Fibroblast of the conjunctiva (primary cell): ENCODE results near the gene ZNF333.

Experiments
- DNase-seq: peaks from one replicate; pipeline ENCODE4 v3.0.0-alpha.2; 2010; ENCODE audit warnings: low read depth

The ZNF333 gene

GRCh38 chr19:14689598-14690503 lies at the start of gene ZNF333:
Gene ZNF333, plus strand, starts transcription at chr19:14690048. Its CDS starts 3,444 bp downstream, at chr19:14693492.
- peak; percentile 83 for DNase-seq

- no peak for DNase-seq
Observed at GRCh38 chr19:14648506-14648905, 41.3 kb upstream of the ZNF333 start.

- DNase-seq, result no peak
Observed at GRCh38 chr19:14649020-14649419, 40.8 kb upstream of the ZNF333 start.

GRCh38 chr19:14650161-14650560 lies 39.7 kb upstream of the ZNF333 start:
- DNase-seq, result no peak

GRCh38 chr19:14654786-14655560 lies 34.9 kb upstream of the ZNF333 start:
- no peak for DNase-seq

GRCh38 chr19:14655726-14656125 lies 34.1 kb upstream of the ZNF333 start:
- no peak for DNase-seq

- DNase-seq, result no peak
Observed at GRCh38 chr19:14659874-14660489, 29.9 kb upstream of the ZNF333 start.

GRCh38 chr19:14661372-14661924 lies 28.4 kb upstream of the ZNF333 start:
- DNase-seq, result no peak

GRCh38 chr19:14669940-14670339 lies 19.9 kb upstream of the ZNF333 start:
- no peak for DNase-seq

- no peak for DNase-seq
Observed at GRCh38 chr19:14670408-14670807, 19.4 kb upstream of the ZNF333 start.

GRCh38 chr19:14672188-14672872 lies 17.5 kb upstream of the ZNF333 start:
- DNase-seq, result no peak

GRCh38 chr19:14673088-14673487 lies 16.8 kb upstream of the ZNF333 start:
- DNase-seq, result no peak

GRCh38 chr19:14674764-14675163 lies 15.1 kb upstream of the ZNF333 start, which contains the start of gene ADGRE3:
Gene ADGRE3, minus strand, starts transcription at chr19:14674844. Its CDS starts 74 bp downstream, at chr19:14674770.
- no peak for DNase-seq

GRCh38 chr19:14676762-14677161 lies 13.1 kb upstream of the ZNF333 start:
- DNase-seq, result no peak

- no peak for DNase-seq
Observed at GRCh38 chr19:14677464-14677863, 12.4 kb upstream of the ZNF333 start.

GRCh38 chr19:14678199-14678598 lies 11.6 kb upstream of the ZNF333 start:
- no peak for DNase-seq

GRCh38 chr19:14682084-14682483 lies 7.8 kb upstream of the ZNF333 start:
- no peak for DNase-seq

GRCh38 chr19:14683439-14683838 lies 6.4 kb upstream of the ZNF333 start:
- no peak for DNase-seq

GRCh38 chr19:14686411-14686810 lies 3.4 kb upstream of the ZNF333 start:
- no peak for DNase-seq

- DNase-seq, result no peak
Observed at GRCh38 chr19:14694641-14695266, 4.9 kb downstream of the ZNF333 start.

- no peak for DNase-seq
Observed at GRCh38 chr19:14695471-14695870, 5.6 kb downstream of the ZNF333 start.
